GM15510 (cell line): ENCODE results near the gene ZBTB46.

Source experiments
- POLR2A ChIP-seq: IDR thresholded peaks from 3 replicates; pipeline ENCODE4 v1.6.1; 2011; ENCODE audit warnings: borderline replicate concordance; ENCODE audit not compliant: insufficient read length; ENCODE audit errors: extremely low read depth

Gene ZBTB46

DNA sequence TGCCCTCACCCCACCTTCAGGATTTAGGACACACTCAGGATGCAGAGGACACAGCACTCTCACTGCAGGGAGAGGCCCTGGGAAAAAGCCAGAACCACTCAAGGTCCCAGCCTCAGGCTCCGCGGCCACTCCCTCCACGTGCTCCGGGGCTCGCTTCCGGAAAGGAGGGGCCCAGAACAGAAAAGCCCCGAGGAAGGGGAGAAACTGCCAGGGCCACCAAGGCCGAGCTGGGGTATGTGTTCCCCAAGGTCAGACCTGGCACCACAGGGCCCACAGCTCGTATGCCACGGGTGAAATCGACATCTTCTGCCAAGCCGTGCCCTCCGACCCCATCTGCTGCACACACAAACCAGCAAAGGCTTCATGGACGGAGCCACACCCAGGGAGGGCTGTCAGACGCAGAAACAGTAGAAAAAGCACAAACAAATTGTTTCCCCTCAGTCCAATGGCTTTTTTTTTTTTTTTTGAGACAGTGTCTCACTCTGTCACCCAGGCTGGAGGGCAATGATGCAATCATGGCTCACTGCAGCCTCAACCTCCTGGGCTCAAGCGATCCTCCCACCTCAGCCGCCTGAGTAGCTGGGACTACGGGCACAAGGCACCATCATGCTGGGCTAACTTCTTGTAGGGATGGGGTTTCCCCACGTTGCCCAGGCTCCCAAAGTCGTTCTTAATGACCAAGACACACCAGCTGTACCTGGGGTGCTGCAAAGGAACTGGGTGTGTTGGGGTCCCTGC, 58.1 kb downstream of the ZBTB46 start:
- no peak for TF ChIP-seq POLR2A

GRCh38 chr20:63771046-63771707, 59.9 kb downstream of the ZBTB46 start:
- TF ChIP-seq POLR2A = no peak

DNA sequence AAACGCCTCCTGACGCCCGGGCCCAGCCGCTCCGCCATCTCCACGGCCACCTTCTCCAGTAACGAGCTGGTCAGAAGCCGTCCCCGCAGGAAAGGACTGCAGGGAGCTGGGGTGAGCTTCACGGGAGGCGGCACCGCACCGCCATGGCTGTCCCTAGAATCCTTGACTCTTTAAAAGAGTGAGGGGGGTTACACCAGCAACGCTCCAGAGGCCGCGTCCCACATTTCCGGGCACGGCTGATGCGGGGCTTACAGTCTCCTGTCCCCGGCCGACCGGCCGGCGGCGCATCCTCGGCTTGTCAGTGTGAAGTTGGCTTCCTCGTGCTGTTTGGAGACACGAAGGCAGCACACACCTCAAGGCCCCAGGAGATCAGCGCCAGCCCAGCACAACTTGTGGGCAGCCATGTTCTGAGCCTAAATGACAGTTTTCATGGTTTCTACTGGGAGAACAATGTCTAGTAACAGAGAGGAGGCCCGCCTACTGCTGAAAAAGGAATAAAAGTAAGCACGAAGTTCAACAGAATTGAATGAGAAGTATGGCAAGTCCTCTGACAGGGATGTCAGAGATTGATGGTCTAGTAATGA, 61.1 kb downstream of the ZBTB46 start:
- no peak for TF ChIP-seq POLR2A

- no peak for TF ChIP-seq POLR2A
These were observed 62.2 kb downstream of the ZBTB46 start for GRCh38 chr20:63768591-63769515.

DNA sequence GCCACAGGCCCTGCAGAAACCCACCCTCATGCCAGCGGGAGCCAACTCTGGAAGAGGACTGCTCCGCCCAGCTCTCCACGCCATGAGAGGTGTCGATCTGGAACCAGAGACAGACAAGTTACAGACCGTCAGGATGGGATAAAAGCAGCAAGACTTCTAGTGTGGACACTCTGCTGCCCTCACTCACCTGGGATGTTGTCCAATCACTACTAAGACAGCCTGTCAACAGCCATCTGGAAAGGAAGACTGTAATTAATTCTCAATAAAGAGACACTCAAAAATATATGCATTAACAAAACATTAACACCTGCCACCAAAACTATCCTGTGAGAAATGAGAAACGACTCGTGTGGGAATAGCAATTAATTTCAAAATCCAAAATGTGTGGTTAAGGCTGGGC, 63.2 kb downstream of the ZBTB46 start:
- TF ChIP-seq POLR2A = no peak

DNA sequence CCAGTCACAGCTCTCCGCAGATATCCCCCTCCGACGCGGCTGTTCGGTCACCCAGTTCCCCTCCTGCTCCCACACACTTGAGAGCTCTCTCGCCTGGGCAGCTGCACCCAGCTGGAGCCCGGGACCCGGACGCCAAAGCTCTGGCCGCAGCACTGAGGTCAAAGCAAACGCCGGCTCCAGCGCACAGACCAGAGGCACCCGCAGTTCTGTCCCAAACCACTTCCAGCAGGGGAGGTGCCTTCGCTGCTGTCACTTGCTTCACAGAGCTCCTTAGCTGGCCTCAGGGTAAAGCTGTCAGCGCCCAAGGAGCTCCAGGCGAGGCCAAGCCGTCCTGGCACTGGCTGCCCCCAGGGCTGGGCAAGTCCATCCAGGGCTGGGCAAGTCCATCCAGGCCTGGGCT, 63.6 kb downstream of the ZBTB46 start:
- TF ChIP-seq POLR2A = no peak

- TF ChIP-seq POLR2A = no peak
These were observed 64.2 kb downstream of the ZBTB46 start for GRCh38 chr20:63766695-63767426.

GRCh38 chr20:63765902-63766301, 65.2 kb downstream of the ZBTB46 start:
- TF ChIP-seq POLR2A = no peak

GRCh38 chr20:63765082-63765873, 65.8 kb downstream of the ZBTB46 start:
- TF ChIP-seq POLR2A = no peak

DNA sequence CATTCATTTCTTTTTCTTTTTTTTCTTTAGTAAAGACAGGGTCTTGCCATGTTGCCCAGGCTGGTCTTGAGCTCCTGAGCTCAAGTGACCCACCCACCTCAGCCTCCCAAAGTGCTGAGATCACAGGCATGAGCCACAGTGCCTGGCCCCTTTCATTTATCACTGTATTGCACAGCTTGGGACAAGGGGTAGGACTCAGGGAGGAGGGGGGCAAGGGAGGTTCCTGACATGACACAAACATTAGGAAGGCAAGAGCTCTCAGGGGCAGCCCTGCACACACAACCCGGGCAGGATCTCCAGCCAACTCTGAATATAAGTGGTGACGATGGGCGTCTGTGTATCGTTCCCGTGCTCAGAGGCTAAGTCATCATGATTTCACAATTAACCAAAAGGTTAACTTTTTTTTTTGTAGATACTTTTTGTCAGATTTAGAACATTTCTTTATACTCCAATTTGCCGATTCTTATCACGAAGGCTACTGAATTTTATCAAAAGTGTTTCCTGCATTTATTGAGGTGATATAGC, 71.6 kb downstream of the ZBTB46 start:
- TF ChIP-seq POLR2A = no peak

GRCh38 chr20:63758152-63758551, 72.9 kb downstream of the ZBTB46 start:
- TF ChIP-seq POLR2A = no peak

DNA sequence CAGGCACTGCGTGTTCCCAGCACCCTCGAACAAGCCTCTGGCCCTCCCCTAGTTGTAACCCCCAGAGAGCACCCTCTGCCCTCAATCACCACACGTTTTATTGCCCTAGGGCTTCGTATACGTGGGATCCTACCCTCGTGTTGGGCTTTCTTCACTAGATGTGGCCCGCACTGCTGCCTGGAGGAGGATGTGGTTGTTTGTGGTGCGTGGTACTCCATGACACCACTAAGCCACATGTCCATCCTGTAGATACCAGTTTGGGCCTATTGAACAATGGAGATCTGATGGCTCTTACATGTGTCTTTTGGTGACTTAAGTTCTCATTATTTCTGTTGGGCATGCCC, 74.4 kb downstream of the ZBTB46 start:
- no peak for TF ChIP-seq POLR2A

- TF ChIP-seq POLR2A = no peak
These were observed 75.0 kb downstream of the ZBTB46 start for GRCh38 chr20:63755933-63756647.

DNA sequence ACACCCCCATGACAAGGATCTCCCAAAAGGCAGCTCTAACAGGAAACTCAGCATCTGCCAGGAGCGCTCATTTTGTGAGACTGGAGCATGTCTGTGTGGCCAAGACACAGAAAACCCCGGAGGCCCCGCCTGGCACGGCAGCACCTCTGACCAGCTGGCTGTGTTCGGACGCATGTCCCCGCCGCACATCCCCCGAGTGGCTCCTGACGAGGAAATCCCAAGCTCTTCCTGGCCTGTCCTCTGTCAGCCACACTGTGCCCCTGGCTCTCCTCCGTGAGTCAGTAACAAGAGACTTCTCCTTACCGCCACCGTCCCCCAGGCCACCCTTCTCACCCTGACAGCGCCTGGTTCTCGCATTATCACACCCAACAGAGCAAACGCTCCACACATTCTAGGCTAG, 77.1 kb downstream of the ZBTB46 start:
- TF ChIP-seq POLR2A = no peak

GRCh38 chr20:63753381-63753780, 77.7 kb downstream of the ZBTB46 start:
- TF ChIP-seq POLR2A = no peak
